Measurements from ENCODE around the gene TENT4B.

GRCh38 chr16:50274326-50275097, 121.4 kb downstream of the TENT4B start:
- TF ChIP-seq CTCF (IDR thresholded peaks at IDR 0.05) (no peak), POLR2A (IDR thresholded peaks at IDR 0.05) (no peak)
